ENCODE measurements around the gene HHATL. TPM values are rescaled to one million over a fixed set of nuclear protein-coding genes. Genes with fewer than 3 reads are reported as not detected.

The HHATL gene
- total RNA-seq, 2 donors from 2014 or later = not detected

DNA sequence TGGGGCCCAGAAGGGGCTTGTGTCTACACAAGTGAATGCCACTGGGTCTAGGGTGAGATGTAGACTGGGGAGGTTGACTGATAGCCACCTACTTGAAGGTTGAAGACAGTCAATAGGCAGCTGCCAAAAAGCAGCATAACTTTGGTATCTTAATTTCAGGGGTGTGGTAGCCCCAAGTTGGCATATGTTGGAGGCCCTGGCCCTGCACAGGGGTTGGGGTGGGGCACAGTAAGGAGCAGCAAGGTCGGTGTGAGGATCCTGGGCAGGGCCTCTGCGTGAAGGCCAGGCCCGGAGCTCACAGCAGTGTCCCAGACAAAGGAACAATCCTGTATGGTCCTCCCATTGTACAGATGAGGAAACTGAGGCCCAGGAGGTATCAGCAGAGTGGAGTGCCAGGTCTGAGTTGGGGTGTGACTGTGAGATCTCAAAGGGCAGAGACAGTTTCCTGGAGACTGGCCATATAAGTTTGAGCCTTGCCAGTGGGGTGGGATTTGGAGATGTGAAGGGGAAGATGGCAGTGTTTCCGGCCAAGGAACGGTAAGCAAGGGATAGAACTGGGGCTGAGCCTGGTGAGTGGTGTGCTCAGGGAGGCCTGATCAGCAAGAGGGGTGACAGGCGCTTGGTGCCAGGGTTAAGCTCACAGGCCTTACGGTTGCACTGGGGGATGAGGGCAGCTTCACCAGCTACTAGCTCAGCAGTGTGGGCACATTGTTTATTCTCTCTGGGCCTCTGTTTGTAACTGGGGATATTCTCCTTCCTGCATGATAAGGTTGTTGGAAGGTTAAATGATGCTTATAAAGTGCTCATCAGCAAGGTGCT lies 15.6 kb downstream of the HHATL start:
- peaks cover 24% of the 10 kb centered on the region for H3K27me3 Mint-ChIP-seq
- H3K9me3 ChIP-seq (ENCODE audit: control insufficient read depth, low read length, poor library complexity, severe bottlenecking) = no peaks in the 10 kb centered on the region
- H3K4me3 Mint-ChIP-seq = peak overlapping the region; percentile 32
- ATAC-seq (no peak), DNase-seq (no peak)
- no peaks in the 10 kb centered on the region for H3K36me3 Mint-ChIP-seq (ENCODE audit: low read depth)
- peaks cover 3% of the 10 kb centered on the region for H3K4me1 Mint-ChIP-seq
- no peak overlapping the region for H3K27ac Mint-ChIP-seq

DNA sequence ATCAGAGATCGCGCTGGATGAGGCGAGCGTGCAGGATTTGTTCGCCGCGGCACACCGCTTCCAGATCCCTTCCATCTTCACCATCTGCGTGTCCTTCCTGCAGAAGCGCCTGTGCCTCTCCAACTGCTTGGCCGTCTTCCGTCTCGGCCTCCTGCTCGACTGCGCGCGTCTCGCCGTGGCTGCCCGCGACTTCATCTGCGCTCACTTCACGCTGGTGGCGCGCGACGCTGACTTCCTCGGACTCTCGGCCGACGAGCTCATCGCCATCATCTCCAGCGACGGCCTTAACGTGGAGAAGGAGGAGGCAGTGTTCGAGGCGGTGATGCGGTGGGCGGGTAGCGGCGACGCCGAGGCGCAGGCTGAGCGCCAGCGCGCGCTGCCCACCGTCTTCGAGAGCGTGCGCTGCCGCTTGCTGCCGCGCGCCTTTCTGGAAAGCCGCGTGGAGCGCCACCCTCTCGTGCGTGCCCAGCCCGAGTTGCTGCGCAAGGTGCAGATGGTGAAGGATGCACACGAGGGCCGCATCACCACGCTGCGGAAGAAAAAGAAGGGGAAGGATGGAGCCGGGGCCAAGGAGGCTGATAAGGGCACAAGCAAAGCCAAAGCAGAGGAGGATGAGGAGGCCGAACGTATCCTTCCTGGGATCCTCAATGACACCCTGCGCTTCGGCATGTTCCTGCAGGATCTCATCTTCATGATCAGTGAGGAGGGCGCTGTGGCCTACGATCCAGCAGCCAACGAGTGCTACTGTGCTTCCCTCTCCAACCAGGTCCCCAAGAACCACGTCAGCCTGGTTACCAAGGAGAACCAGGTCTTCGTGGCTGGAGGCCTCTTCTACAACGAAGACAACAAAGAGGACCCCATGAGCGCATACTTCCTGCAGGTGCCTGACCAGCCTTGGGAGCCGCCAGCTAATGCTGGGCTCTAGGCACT lies 16.4 kb downstream of the HHATL start:
- H3K9me3 ChIP-seq (ENCODE audit: control insufficient read depth, low read length, poor library complexity, severe bottlenecking) = no peaks in the 10 kb centered on the region
- ATAC-seq (no peak), DNase-seq (no peak)
- Mint-ChIP-seq H3K4me1 (peaks cover 6% of the 10 kb centered on the region), H3K36me3 (ENCODE audit: low read depth) (no peaks in the 10 kb centered on the region), H3K27ac (no peak overlapping the region), H3K27me3 (peaks cover 29% of the 10 kb centered on the region), H3K4me3 (no peak overlapping the region)

DNA sequence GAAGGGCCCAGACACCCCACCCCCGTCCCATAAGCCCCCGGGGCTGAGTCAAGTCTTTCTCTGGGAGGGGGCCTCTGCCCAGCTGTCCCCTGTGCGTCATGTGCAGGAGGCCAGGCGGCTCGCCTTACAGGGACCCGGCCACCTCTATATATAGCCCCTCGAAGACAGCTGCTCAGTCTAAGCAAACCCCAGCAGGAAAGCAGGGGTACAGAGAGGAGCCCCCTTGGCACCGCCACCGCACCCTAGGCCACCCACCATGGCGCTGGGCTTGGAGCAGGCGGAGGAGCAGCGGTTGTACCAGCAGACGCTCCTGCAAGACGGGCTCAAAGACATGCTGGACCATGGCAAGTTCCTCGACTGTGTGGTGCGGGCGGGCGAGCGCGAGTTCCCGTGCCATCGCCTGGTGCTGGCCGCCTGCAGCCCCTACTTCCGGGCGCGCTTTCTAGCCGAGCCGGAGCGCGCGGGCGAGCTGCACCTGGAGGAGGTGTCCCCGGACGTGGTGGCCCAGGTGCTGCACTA lies 17.2 kb downstream of the HHATL start, which contains the start of gene KLHL40:
KLHL40 (plus strand) TSS at position 175 of the 519 bp plus-strand sequence; CDS start at position 257, 82 bp downstream.
- H3K4me1 Mint-ChIP-seq = peaks cover 6% of the 10 kb centered on the region
- ATAC-seq (no peak), DNase-seq (no peak)
- peaks cover 30% of the 10 kb centered on the region for H3K27me3 Mint-ChIP-seq
- H3K36me3 Mint-ChIP-seq (ENCODE audit: low read depth) = no peaks in the 10 kb centered on the region
- no peaks in the 10 kb centered on the region for H3K9me3 ChIP-seq (ENCODE audit: control insufficient read depth, low read length, poor library complexity, severe bottlenecking)
- H3K27ac Mint-ChIP-seq = no peak within 1 kb of the TSS
- H3K4me3 Mint-ChIP-seq = no peak within 1 kb of the TSS

DNA sequence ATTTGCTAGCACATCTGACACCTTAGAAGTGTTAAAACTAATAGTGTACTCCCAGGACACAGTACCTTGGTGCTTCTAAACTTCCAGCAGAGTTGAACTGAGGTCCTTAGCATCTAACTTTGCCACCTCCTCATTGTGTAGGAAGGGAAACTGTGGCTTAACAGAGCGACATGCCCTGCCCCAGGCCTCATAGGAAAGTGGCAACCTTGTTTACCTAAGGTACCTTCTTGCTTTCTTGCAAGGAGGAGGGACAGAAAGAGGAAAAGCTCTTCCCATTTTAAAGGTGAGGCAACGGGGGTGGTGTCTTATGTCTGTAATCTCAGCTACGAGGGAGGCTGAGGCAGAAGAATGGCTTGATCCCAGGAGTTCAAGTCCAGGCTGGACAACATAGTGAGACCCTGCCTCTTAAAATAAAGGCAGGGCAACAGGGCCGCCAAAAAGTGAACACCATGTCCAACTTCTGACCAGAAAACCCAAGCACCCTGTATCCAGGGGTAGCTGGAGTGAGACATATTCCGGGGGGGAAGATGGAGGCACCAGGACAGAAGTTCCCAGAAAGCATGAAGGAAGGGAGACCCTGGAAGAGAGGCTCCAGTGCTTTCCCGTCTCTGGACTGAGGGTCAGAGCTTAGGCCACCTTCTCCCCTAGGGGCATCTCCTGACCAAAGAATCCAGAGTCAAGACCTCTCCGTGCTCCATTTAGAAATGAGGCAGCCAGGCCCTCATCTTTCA lies 17.8 kb downstream of the HHATL start:
- H3K9me3 ChIP-seq (ENCODE audit: control insufficient read depth, low read length, poor library complexity, severe bottlenecking) = no peaks in the 10 kb centered on the region
- ATAC-seq (no peak), DNase-seq (no peak)
- no peak overlapping the region for H3K27ac Mint-ChIP-seq
- peaks cover 6% of the 10 kb centered on the region for H3K4me1 Mint-ChIP-seq
- H3K36me3 Mint-ChIP-seq (ENCODE audit: low read depth) = no peaks in the 10 kb centered on the region
- peaks cover 30% of the 10 kb centered on the region for H3K27me3 Mint-ChIP-seq
- no peak overlapping the region for H3K4me3 Mint-ChIP-seq

DNA sequence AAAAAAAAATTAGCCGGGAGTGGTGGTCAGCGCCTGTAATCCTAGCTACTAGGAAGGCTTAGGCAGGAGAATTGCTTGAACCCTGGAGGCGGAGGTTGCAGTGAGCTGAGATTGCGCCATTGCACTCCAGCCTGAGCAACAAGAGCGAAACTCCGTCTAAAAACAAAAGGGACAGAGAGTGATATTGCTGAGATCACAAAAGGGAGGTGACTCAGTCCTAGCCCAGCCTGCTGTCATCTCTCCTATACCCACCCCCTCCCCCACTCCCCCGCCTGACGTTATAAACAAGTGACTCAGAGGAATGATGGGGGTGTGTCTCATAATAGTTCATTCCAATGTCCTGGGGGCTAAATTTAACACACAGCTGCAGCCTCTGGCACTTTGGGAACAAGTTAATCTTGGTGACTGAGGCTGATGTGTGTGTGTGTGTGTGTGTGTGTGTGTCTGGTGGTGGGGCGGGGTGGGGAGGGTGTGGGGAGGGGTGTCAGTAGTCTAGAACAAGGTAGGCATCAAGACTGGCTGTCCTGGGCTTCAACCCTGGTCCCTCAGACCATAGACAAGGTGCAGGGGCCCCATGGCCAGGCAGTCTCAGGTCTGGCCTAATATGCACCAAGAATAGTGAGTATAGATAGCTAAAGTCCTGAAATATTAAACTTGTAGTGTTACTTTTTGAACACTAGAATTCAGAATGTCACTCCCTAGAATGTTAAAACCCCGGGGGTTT lies 18.6 kb downstream of the HHATL start:
- Mint-ChIP-seq H3K4me3 (no peak overlapping the region), H3K4me1 (peaks cover 6% of the 10 kb centered on the region), H3K27ac (no peak overlapping the region), H3K36me3 (ENCODE audit: low read depth) (no peaks in the 10 kb centered on the region), H3K27me3 (peaks cover 30% of the 10 kb centered on the region)
- no peak for DNase-seq
- no peaks in the 10 kb centered on the region for H3K9me3 ChIP-seq (ENCODE audit: control insufficient read depth, low read length, poor library complexity, severe bottlenecking)
- peak; percentile 20 for ATAC-seq

DNA sequence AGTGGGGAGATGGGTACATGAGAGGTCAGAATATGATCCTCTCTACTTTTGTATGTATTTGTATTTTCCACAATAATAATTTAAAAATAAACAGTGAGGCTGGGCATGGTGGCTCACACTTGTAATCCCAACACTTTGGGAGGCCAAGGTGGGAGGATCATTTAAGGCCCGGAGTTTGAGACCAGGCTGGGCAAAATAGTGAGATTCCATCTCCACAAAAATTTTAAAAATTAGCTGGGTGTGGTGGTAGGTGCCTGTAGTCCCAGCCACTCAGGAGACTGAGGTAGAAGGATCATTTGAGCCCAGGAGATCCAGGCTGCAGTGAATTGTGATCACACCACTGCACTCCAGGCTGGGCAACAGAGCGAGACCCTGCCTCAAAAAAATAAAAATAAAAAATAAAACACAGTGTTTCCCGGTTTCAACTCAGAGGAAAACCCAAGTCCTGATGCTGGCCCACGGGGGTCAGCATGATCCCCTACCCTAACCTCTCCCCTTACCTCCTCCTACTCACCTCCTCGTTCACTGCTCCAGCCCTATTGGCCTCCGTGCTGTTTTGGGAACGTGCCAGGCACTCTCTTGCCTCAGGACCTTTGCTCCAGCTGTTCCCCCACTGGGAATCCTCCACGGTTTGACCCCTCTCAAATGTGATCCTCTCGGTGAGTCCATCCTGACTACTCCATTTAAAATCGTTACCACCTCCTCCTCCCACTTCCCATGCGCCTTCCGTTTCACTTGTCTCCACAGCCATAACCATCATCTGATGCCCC lies 20.1 kb downstream of the HHATL start:
- H3K4me3 Mint-ChIP-seq = no peak overlapping the region
- peak overlapping the region; percentile 53 for H3K27ac Mint-ChIP-seq
- peaks cover 6% of the 10 kb centered on the region for H3K4me1 Mint-ChIP-seq
- ATAC-seq (no peak), DNase-seq (no peak)
- peaks cover 3% of the 10 kb centered on the region for H3K9me3 ChIP-seq (ENCODE audit: control insufficient read depth, low read length, poor library complexity, severe bottlenecking)
- H3K36me3 Mint-ChIP-seq (ENCODE audit: low read depth) = no peaks in the 10 kb centered on the region
- H3K27me3 Mint-ChIP-seq = peaks cover 30% of the 10 kb centered on the region

DNA sequence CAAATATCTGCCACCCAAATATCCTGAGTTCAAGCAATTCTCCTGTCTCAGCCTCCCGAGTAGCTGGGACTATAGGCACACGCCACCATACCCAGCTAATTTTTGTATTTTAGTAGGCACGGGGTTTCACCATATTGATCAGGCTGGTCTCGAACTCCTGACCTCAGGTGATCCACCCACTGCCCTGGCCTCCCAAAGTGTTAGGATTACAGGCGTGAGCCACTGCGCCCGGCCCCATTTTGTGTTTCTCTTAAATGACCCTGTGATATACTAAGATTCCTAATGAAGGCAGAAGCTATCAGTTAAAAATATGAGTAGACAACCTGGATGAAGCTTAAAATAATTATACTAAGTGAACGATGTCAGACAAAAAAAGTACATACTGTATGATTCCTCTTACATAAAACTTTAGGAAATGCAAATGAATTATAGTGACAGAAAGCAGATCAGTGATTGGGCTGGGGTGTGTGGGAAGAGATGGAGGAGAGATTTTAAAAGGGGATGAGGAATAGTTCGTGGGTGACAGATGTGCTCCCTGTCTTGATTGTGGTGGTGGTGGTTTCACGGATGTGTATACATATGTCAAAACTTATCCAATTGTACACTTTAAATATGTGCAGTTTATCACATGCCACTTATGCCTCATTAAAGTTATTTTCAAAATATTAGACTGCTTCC lies 21.1 kb downstream of the HHATL start:
- H3K4me1 Mint-ChIP-seq = peaks cover 6% of the 10 kb centered on the region
- peaks cover 3% of the 10 kb centered on the region for H3K9me3 ChIP-seq (ENCODE audit: control insufficient read depth, low read length, poor library complexity, severe bottlenecking)
- DNase-seq (no peak), ATAC-seq (no peak)
- H3K36me3 Mint-ChIP-seq (ENCODE audit: low read depth) = no peaks in the 10 kb centered on the region
- peaks cover 30% of the 10 kb centered on the region for H3K27me3 Mint-ChIP-seq
- H3K27ac Mint-ChIP-seq = no peak overlapping the region
- no peak overlapping the region for H3K4me3 Mint-ChIP-seq

DNA sequence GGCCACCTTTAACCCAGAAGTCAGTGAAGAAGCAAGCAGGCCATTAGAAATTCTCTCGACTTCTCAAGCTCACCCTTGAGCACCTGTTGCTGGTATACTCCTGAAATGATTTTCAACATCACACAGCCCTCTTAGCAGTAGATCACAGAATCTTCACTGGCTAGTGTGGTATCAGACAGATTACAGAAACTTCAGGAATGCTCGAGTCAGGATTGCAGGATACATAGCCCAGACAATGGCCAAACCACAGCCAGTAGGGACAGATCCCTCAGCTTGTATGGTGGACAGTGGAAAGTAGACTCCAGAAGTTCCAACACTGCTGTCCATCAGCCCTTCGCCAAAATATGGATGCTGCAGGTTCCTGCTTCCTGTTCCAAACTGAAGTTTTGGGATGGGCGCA lies 21.8 kb downstream of the HHATL start:
- peaks cover 24% of the 10 kb centered on the region for H3K27me3 Mint-ChIP-seq
- H3K9me3 ChIP-seq (ENCODE audit: control insufficient read depth, low read length, poor library complexity, severe bottlenecking) = peaks cover 3% of the 10 kb centered on the region
- no peak overlapping the region for H3K4me3 Mint-ChIP-seq
- no peaks in the 10 kb centered on the region for H3K36me3 Mint-ChIP-seq (ENCODE audit: low read depth)
- DNase-seq = no peak
- H3K27ac Mint-ChIP-seq = no peak overlapping the region
- ATAC-seq = no peak
- H3K4me1 Mint-ChIP-seq = peaks cover 3% of the 10 kb centered on the region

DNA sequence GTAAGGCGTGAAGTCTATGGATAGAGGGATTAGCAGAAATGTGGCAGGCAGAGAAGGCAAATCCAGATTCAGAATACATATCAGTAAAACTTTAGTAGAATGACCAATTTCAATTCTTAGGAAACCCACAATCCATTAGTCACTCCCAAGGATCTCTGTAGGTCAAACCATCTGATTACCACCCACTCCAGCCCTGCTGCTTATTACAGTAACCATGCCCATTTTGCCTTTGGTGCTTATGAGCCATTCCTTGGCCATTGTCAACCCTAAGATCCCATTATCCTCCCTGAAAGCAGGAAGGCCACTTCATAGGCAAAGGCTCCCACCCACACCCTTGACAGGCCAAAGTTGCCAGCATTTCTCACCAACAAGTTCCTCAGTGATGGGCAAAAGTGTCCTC lies 22.3 kb downstream of the HHATL start:
- no peak overlapping the region for H3K27ac Mint-ChIP-seq
- no peak overlapping the region for H3K4me3 Mint-ChIP-seq
- DNase-seq = no peak
- no peaks in the 10 kb centered on the region for H3K36me3 Mint-ChIP-seq (ENCODE audit: low read depth)
- peaks cover 21% of the 10 kb centered on the region for H3K27me3 Mint-ChIP-seq
- peaks cover 2% of the 10 kb centered on the region for H3K4me1 Mint-ChIP-seq
- H3K9me3 ChIP-seq (ENCODE audit: control insufficient read depth, low read length, poor library complexity, severe bottlenecking) = peaks cover 3% of the 10 kb centered on the region
- ATAC-seq = no peak

DNA sequence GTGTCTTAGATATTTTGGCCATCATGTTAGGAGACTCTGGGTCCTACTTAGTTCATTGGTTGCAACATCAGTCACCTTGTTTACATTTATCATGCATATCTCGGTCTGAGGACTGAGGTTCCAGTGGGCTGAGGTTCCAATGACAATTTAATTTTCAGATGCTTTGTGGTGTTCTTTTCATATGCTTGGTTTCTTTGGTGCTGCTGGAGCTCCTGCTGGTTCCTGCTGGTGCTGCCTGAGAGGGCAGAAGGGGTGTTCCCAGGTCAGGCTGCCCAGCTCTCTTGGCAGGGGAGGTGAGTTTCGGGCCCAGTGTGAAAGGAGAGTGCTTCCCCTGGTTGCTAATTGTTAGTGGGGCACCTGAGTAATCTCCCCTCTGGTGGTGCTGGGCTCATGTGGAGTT lies 24.2 kb downstream of the HHATL start:
- H3K4me3 Mint-ChIP-seq = no peak overlapping the region
- H3K27ac Mint-ChIP-seq = no peak overlapping the region
- H3K36me3 Mint-ChIP-seq (ENCODE audit: low read depth) = no peaks in the 10 kb centered on the region
- DNase-seq (no peak), ATAC-seq (no peak)
- peaks cover 19% of the 10 kb centered on the region for H3K27me3 Mint-ChIP-seq
- peaks cover 3% of the 10 kb centered on the region for H3K9me3 ChIP-seq (ENCODE audit: control insufficient read depth, low read length, poor library complexity, severe bottlenecking)
- peaks cover 2% of the 10 kb centered on the region for H3K4me1 Mint-ChIP-seq

DNA sequence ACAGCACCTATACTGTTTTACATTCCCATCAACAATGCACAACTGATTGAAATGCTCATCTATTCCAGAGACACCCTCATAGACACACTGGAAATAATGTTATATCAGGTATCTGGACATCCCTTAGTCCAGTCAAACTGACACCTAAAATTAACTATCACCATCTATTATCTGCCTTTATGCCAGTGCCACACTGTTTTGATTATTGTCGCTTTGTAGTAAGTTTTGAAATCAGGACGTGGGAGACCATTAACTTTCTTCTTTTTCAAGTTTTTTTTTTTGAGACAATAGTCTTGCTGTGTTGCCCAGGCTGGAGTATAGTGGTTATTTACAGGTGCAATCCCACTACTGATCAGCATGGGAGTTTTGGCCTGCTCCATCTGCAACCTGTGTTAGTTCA lies 26.7 kb downstream of the HHATL start:
- Mint-ChIP-seq H3K4me1 (no peaks in the 10 kb centered on the region), H3K27ac (no peak overlapping the region), H3K27me3 (no peaks in the 10 kb centered on the region), H3K4me3 (no peak overlapping the region), H3K36me3 (ENCODE audit: low read depth) (no peaks in the 10 kb centered on the region)
- peaks cover 3% of the 10 kb centered on the region for H3K9me3 ChIP-seq (ENCODE audit: control insufficient read depth, low read length, poor library complexity, severe bottlenecking)
- DNase-seq (no peak), ATAC-seq (no peak)
